RWPE2 (cell line): ENCODE results near the gene CENPX.

Experiments used
- ATAC-seq: fragments of 200-7000 bp; cut with Tn5 transposase; 3 replicates; pipeline ENCODE4 v1.9.1; 2021; ENCODE audit warnings: low read depth
- DNase-seq: peaks from one replicate; pipeline ENCODE4 v3.0.0-alpha.2; 2020; ENCODE audit warnings: low spot score
- H3K27ac ChIP-seq: fragments of 450-650 bp; 2 replicates; pipeline ENCODE4 v1.5.1; 2017; ENCODE audit warnings: mild to moderate bottlenecking; ENCODE audit not compliant: poor library complexity, severe bottlenecking
- H3K27me3 ChIP-seq: fragments of 250-450 bp; sonication (Bioruptor Pico); 2 replicates; pipeline ENCODE4 v1.5.1; 2021; ENCODE audit warnings: mild to moderate bottlenecking, moderate library complexity; ENCODE audit not compliant: insufficient read depth, poor library complexity, severe bottlenecking
- H3K36me3 ChIP-seq: fragments of 250-450 bp; sonication (Bioruptor Pico); 2 replicates; pipeline ENCODE4 v1.5.1; 2020; ENCODE audit warnings: low read depth, mild to moderate bottlenecking, moderate library complexity
- H3K4me1 ChIP-seq: fragments of 250-450 bp; sonication (Bioruptor Pico); 2 replicates; pipeline ENCODE4 v1.5.1; 2021; ENCODE audit warnings: mild to moderate bottlenecking, moderate library complexity; ENCODE audit not compliant: insufficient read depth, poor library complexity, severe bottlenecking
- H3K4me3 ChIP-seq: fragments of 250-450 bp; sonication (Bioruptor Pico); 2 replicates; pipeline ENCODE4 v1.5.1; 2021; ENCODE audit warnings: mild to moderate bottlenecking, moderate library complexity; ENCODE audit not compliant: severe bottlenecking
- H3K9me3 ChIP-seq: fragments of 250-450 bp; sonication (Bioruptor Pico); 2 replicates; pipeline ENCODE4 v1.5.1; 2021; ENCODE audit warnings: mild to moderate bottlenecking, moderate library complexity; ENCODE audit not compliant: severe bottlenecking
- CTCF ChIP-seq: fragments of 450-650 bp; IDR thresholded peaks from one replicate; pipeline ENCODE4 v1.5.1; 2017; ENCODE audit warnings: mild to moderate bottlenecking, moderate library complexity; ENCODE audit not compliant: poor library complexity, severe bottlenecking

CENPX gene

DNA sequence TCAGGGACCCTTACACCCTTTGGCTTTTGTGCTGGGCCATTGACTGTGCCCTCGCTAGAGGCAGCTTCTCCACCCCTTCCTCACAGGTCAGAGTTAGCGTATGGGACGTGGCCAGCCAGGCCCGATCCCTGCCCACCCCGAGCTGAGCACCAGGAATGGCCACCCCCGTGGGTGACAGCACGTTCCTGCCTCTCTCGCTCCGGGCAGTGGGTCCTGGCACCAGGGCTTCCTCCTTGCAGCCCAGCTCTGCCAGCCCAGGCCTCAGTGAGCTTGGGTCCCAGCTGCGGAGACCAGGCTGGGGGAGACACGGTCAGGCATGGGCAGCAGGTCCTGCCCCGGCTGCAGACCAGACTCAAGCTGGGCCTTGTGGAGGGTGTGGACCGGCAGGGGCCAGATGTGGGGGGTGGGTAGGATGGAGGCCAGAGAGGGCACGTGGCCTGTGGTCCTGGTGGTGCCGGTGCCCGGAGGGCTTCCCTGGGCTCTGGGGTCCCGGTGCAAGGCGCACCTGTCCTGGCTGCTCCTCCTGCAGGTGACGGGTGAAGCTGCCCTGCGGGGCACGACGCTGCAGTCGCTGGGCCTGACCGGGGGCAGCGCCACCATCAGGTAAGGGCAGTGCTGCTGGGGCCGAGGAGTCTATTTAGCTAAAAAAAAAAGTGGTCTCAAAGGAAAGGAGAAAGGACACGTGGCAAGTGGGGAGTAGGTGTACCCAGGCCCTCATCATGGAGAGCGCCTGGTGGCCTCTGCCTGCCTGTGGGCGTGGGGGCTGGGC, 27.0 kb downstream of the CENPX start:
- peaks cover 4% of the 10 kb centered on the region for H3K4me1 ChIP-seq
- H3K27me3 ChIP-seq = no peaks in the 10 kb centered on the region
- peaks cover 7% of the 10 kb centered on the region; the same call in 1 of the 2 replicates for H3K36me3 ChIP-seq
- DNase-seq (no peak), ATAC-seq (no peak)
- no peak overlapping the region for H3K4me3 ChIP-seq
- no peak overlapping the region for H3K27ac ChIP-seq
- no peak for TF ChIP-seq CTCF
- H3K9me3 ChIP-seq = no peaks in the 10 kb centered on the region

- Histone ChIP-seq H3K9me3 (no peaks in the 10 kb centered on the region), H3K27ac (no peak overlapping the region), H3K4me3 (no peak overlapping the region), H3K4me1 (peaks cover 4% of the 10 kb centered on the region), H3K36me3 (peaks cover 7% of the 10 kb centered on the region; the same call in 1 of the 2 replicates), H3K27me3 (no peaks in the 10 kb centered on the region)
- no peak for DNase-seq
- no peak for ATAC-seq
- no peak for TF ChIP-seq CTCF
Measured at GRCh38 chr17:81994593-81995462, 27.9 kb downstream of the CENPX start.

DNA sequence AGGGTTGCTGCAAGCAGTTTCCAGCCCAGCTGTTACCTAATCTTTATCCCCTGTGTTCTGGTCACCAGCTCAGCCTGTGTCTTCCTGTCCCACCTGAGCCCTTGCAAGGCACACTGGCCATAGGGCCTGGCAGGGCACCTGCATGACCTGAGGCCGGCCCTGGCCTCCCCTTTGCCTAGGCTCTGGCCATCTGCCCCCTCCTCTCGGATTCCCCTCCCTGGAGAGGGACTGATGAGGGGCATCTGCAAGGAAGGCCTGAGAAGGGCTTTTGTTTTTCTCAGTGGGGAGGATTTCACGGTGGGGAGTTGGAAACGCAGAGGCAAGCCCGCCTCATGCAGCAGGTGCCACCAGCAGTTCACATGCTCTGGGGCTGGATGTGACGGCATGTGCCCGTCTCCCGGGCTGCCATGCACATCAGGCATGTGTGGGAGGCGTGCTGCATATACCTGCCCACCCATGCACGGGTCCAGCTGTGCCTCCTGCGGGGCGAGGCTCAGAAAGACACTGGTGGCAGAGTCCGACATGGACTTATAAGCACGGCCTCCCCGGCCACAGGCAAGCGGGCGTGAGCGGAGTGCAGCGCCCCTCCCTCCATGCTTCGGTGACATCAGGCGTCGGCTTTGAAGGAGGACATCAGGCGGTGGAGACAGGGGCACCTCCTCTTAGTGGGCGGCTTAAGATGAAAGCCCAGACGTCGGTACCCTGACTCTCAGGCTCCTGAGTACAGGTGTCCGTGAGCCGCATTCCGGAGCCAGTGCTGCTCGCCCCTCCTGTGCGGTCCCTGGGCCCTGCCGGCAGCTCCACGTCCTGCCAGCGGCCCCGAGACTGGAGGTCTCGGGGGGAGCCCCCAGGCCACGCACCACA, 28.7 kb downstream of the CENPX start:
- Histone ChIP-seq H3K4me3 (no peak overlapping the region), H3K27ac (no peak overlapping the region), H3K4me1 (peaks cover 4% of the 10 kb centered on the region), H3K9me3 (no peaks in the 10 kb centered on the region), H3K27me3 (no peaks in the 10 kb centered on the region), H3K36me3 (peaks cover 7% of the 10 kb centered on the region; the same call in 1 of the 2 replicates)
- ATAC-seq = no peak
- DNase-seq = no peak
- no peak for TF ChIP-seq CTCF

GRCh38 chr17:81992306-81993102, 30.2 kb downstream of the CENPX start:
- DNase-seq (no peak), ATAC-seq (no peak)
- Histone ChIP-seq H3K4me1 (peaks cover 4% of the 10 kb centered on the region), H3K9me3 (no peaks in the 10 kb centered on the region), H3K27ac (peak overlapping the region; percentile 51), H3K4me3 (no peak overlapping the region), H3K27me3 (no peaks in the 10 kb centered on the region), H3K36me3 (peaks cover 7% of the 10 kb centered on the region; the same call in 1 of the 2 replicates)
- no peak for TF ChIP-seq CTCF
